Measurements from ENCODE around the gene DDX27. TPM values are rescaled to one million over a fixed set of nuclear protein-coding genes. Genes with fewer than 3 reads are reported as not detected.

DDX27 gene
- total and polyA plus RNA-seq, 2 of the 13 experiments (the other 11 are each of a cell fraction or from before 2014, with no cell fraction given): 42.6 to 72.8 TPM

DNA sequence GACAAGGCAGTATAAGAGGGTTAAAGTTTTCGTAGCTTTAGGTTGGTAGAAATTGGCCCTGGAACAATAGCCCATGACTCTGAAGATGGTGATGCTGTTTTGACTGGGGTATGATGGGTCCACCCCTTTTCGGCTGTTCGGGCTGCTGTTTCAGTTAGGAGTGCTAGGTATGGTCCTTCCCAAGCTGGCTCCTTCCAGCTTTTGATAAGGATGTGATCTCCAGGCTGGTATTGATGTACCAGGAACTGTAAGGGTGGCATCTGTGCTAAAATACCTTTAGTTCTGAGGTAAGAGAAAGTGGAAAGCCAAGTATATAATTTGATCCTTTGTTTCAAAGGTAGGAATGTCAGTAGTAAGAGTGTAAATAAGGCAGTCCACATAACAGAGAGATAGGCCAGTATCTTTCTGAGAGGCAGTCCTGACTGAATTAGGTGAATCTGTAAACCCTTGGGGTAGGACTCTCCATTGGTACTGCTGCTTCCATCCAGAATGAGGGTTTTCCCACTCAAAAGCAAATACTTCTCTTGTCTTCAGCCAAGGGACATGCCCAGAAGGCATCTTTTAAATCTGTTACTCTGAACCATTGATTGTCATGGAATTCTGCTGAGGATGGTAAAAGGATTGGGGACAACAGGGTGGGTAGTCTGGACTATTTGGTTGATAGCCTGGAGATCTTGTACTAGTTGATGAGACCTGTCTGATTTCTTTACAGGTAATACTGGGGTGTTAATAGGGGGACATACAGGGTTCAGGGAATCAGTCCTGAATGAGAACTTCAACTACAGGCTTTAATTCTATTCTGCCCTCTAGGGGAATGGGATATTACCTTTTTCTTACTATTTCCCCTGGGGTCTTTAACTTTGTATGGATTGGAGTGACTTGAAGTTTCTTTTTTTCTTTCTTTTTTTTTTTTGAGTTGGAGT, 64.7 kb downstream of the DDX27 start (continued):
- TF ChIP-seq, protein P1, sequence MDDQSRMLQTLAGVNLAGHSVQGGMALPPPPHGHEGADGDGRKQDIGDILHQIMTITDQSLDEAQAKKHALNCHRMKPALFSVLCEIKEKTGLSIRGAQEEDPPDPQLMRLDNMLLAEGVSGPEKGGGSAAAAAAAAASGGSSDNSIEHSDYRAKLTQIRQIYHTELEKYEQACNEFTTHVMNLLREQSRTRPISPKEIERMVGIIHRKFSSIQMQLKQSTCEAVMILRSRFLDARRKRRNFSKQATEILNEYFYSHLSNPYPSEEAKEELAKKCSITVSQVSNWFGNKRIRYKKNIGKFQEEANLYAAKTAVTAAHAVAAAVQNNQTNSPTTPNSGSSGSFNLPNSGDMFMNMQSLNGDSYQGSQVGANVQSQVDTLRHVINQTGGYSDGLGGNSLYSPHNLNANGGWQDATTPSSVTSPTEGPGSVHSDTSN (CRISPR knock-in tag; IDR thresholded peaks at IDR 0.05; ENCODE audit: borderline replicate concordance): no peak
- TF ChIP-seq, protein P2, sequence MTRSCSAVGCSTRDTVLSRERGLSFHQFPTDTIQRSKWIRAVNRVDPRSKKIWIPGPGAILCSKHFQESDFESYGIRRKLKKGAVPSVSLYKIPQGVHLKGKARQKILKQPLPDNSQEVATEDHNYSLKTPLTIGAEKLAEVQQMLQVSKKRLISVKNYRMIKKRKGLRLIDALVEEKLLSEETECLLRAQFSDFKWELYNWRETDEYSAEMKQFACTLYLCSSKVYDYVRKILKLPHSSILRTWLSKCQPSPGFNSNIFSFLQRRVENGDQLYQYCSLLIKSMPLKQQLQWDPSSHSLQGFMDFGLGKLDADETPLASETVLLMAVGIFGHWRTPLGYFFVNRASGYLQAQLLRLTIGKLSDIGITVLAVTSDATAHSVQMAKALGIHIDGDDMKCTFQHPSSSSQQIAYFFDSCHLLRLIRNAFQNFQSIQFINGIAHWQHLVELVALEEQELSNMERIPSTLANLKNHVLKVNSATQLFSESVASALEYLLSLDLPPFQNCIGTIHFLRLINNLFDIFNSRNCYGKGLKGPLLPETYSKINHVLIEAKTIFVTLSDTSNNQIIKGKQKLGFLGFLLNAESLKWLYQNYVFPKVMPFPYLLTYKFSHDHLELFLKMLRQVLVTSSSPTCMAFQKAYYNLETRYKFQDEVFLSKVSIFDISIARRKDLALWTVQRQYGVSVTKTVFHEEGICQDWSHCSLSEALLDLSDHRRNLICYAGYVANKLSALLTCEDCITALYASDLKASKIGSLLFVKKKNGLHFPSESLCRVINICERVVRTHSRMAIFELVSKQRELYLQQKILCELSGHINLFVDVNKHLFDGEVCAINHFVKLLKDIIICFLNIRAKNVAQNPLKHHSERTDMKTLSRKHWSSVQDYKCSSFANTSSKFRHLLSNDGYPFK (CRISPR knock-in tag; IDR thresholded peaks at IDR 0.05; ENCODE audit: borderline replicate concordance): no peak
- TF ChIP-seq DMAP1 (CRISPR knock-in tag; IDR thresholded peaks at IDR 0.05) (no peak), FOXA3 (CRISPR knock-in tag; IDR thresholded peaks at IDR 0.05) (peak; percentile 58), MBD4 (IDR thresholded peaks at IDR 0.05; ENCODE audit: borderline replicate concordance, low read length) (0 out of 2 replicates have a peak, but pooled peaks have one; percentile 30), GPN1 (CRISPR knock-in tag; IDR thresholded peaks at IDR 0.05; ENCODE audit: borderline replicate concordance) (no peak), MYNN (CRISPR knock-in tag; IDR thresholded peaks at IDR 0.05; ENCODE audit: low read depth) (no peak), ZNF564 (CRISPR knock-in tag; IDR thresholded peaks at IDR 0.05) (no peak), ZNF589 (CRISPR knock-in tag; conservative IDR thresholded peaks at IDR 0.05) (no peak), ZMYM2 (CRISPR knock-in tag; IDR thresholded peaks at IDR 0.05) (no peak), SMYD3 (CRISPR knock-in tag; IDR thresholded peaks at IDR 0.05) (no peak), ZNF205 (CRISPR knock-in tag; IDR thresholded peaks at IDR 0.05) (no peak), ZNF749 (CRISPR knock-in tag; IDR thresholded peaks at IDR 0.05; ENCODE audit: borderline replicate concordance) (no peak), ZSCAN21 (CRISPR knock-in tag; IDR thresholded peaks at IDR 0.05; ENCODE audit: borderline replicate concordance) (no peak)
- TF ChIP-seq, protein P3, sequence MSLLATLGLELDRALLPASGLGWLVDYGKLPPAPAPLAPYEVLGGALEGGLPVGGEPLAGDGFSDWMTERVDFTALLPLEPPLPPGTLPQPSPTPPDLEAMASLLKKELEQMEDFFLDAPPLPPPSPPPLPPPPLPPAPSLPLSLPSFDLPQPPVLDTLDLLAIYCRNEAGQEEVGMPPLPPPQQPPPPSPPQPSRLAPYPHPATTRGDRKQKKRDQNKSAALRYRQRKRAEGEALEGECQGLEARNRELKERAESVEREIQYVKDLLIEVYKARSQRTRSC (CRISPR knock-in tag; IDR thresholded peaks at IDR 0.05; ENCODE audit: low read depth): no peak
- TF ChIP-seq, protein P4, sequence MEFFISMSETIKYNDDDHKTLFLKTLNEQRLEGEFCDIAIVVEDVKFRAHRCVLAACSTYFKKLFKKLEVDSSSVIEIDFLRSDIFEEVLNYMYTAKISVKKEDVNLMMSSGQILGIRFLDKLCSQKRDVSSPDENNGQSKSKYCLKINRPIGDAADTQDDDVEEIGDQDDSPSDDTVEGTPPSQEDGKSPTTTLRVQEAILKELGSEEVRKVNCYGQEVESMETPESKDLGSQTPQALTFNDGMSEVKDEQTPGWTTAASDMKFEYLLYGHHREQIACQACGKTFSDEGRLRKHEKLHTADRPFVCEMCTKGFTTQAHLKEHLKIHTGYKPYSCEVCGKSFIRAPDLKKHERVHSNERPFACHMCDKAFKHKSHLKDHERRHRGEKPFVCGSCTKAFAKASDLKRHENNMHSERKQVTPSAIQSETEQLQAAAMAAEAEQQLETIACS (CRISPR knock-in tag; IDR thresholded peaks at IDR 0.05): no peak
- TF ChIP-seq, protein P5, sequence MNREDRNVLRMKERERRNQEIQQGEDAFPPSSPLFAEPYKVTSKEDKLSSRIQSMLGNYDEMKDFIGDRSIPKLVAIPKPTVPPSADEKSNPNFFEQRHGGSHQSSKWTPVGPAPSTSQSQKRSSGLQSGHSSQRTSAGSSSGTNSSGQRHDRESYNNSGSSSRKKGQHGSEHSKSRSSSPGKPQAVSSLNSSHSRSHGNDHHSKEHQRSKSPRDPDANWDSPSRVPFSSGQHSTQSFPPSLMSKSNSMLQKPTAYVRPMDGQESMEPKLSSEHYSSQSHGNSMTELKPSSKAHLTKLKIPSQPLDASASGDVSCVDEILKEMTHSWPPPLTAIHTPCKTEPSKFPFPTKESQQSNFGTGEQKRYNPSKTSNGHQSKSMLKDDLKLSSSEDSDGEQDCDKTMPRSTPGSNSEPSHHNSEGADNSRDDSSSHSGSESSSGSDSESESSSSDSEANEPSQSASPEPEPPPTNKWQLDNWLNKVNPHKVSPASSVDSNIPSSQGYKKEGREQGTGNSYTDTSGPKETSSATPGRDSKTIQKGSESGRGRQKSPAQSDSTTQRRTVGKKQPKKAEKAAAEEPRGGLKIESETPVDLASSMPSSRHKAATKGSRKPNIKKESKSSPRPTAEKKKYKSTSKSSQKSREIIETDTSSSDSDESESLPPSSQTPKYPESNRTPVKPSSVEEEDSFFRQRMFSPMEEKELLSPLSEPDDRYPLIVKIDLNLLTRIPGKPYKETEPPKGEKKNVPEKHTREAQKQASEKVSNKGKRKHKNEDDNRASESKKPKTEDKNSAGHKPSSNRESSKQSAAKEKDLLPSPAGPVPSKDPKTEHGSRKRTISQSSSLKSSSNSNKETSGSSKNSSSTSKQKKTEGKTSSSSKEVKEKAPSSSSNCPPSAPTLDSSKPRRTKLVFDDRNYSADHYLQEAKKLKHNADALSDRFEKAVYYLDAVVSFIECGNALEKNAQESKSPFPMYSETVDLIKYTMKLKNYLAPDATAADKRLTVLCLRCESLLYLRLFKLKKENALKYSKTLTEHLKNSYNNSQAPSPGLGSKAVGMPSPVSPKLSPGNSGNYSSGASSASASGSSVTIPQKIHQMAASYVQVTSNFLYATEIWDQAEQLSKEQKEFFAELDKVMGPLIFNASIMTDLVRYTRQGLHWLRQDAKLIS (CRISPR knock-in tag; IDR thresholded peaks at IDR 0.05): no peak
